ENCODE measurements around the gene SMIM45.

Gene SMIM45

GRCh38 chr22:41970601-41971000 is 18.7 kb downstream of the SMIM45 start:
- DNase-seq (ENCODE audit: low read depth): no peak

- DNase-seq (ENCODE audit: low read depth): no peak
Measured at GRCh38 chr22:41971431-41971830, 19.5 kb downstream of the SMIM45 start.

- no peak for DNase-seq (ENCODE audit: low read depth)
Measured at GRCh38 chr22:41974691-41975290, 22.8 kb downstream of the SMIM45 start.

GRCh38 chr22:41975299-41976069 is 23.5 kb downstream of the SMIM45 start:
- DNase-seq (ENCODE audit: low read depth): no peak

- DNase-seq (ENCODE audit: low read depth): no peak
Measured at GRCh38 chr22:41976070-41976901, 24.3 kb downstream of the SMIM45 start.

- no peak for DNase-seq (ENCODE audit: low read depth)
Measured at GRCh38 chr22:41976961-41977566, 25.1 kb downstream of the SMIM45 start.

- no peak for DNase-seq (ENCODE audit: low read depth)
Measured at GRCh38 chr22:41978732-41979131, 26.8 kb downstream of the SMIM45 start.

- DNase-seq (ENCODE audit: low read depth): no peak
Measured at GRCh38 chr22:41979423-41980250, 27.7 kb downstream of the SMIM45 start.

GRCh38 chr22:41982865-41983264 is 30.9 kb downstream of the SMIM45 start:
- no peak for DNase-seq (ENCODE audit: low read depth)

GRCh38 chr22:41983513-41984405 is 31.8 kb downstream of the SMIM45 start:
- no peak for DNase-seq (ENCODE audit: low read depth)

- no peak for DNase-seq (ENCODE audit: low read depth)
Measured at GRCh38 chr22:41987276-41987675, 35.3 kb downstream of the SMIM45 start.

GRCh38 chr22:41989246-41989645 is 37.3 kb downstream of the SMIM45 start:
- no peak for DNase-seq (ENCODE audit: low read depth)

- no peak for DNase-seq (ENCODE audit: low read depth)
Measured at GRCh38 chr22:41991111-41991510, 39.2 kb downstream of the SMIM45 start.

- DNase-seq (ENCODE audit: low read depth): no peak
Measured at GRCh38 chr22:41992496-41992895, 40.5 kb downstream of the SMIM45 start.

- DNase-seq (ENCODE audit: low read depth): no peak
Measured at GRCh38 chr22:41995211-41995610, 43.3 kb downstream of the SMIM45 start.

GRCh38 chr22:41996826-41997225 is 44.9 kb downstream of the SMIM45 start:
- DNase-seq (ENCODE audit: low read depth): no peak

- DNase-seq (ENCODE audit: low read depth): peak; percentile 27
Measured at GRCh38 chr22:41998361-41999261, 46.7 kb downstream of the SMIM45 start, which contains the start of gene WBP2NL. Gene WBP2NL (plus strand): TSS chr22:41998788. CDS start chr22:41998819, 31 bp downstream.

GRCh38 chr22:42000466-42000865 is 48.5 kb downstream of the SMIM45 start:
- DNase-seq (ENCODE audit: low read depth): no peak

- DNase-seq (ENCODE audit: low read depth): no peak
Measured at GRCh38 chr22:42001121-42001520, 49.2 kb downstream of the SMIM45 start.
